IPS-18c (cell line): ENCODE data around the gene SH3BP4.
"Not testable (repeated sequence)": the region's sequence is repeated elsewhere in the genome, so short reads cannot be mapped to it uniquely, and the experiment has no call there.

Experiments
- H3K4me3 ChIP-seq: 2 replicates; pipeline ENCODE4 v1.7.0; 2013; ENCODE audit warnings: low read depth, mild to moderate bottlenecking, low read length, moderate library complexity; ENCODE audit not compliant: insufficient read depth
- H3K9me3 ChIP-seq: one replicate; pipeline ENCODE4 v1.6.1; 2013; ENCODE audit warnings: mild to moderate bottlenecking, low read length, moderate library complexity; ENCODE audit not compliant: control insufficient read depth, insufficient read depth

Gene SH3BP4

GRCh38 chr2:235050980-235051351 is 99.1 kb downstream of the SH3BP4 start:
- no peak overlapping the region for H3K4me3 ChIP-seq
- H3K9me3 ChIP-seq = no peaks in the 10 kb centered on the region

- H3K4me3 ChIP-seq = no peak overlapping the region
- H3K9me3 ChIP-seq = no peaks in the 10 kb centered on the region
These were observed 99.8 kb downstream of the SH3BP4 start for GRCh38 chr2:235051436-235052260.

- H3K9me3 ChIP-seq = no peaks in the 10 kb centered on the region
These were observed 100.9 kb downstream of the SH3BP4 start for GRCh38 chr2:235052514-235053354.

GRCh38 chr2:235053651-235054050 is 101.8 kb downstream of the SH3BP4 start:
- Histone ChIP-seq H3K9me3 (no peaks in the 10 kb centered on the region), H3K4me3 (no peak overlapping the region)

More at GRCh38 chr2:235052514-235053354, 100.9 kb downstream of the SH3BP4 start:
- H3K4me3 ChIP-seq = no peak overlapping the region

GRCh38 chr2:235054475-235054874 is 102.7 kb downstream of the SH3BP4 start:
- Histone ChIP-seq H3K9me3 (no peaks in the 10 kb centered on the region), H3K4me3 (no peak overlapping the region)

- H3K9me3 ChIP-seq = no peaks in the 10 kb centered on the region
- no peak overlapping the region for H3K4me3 ChIP-seq
These were observed 103.1 kb downstream of the SH3BP4 start for GRCh38 chr2:235054919-235055318.

- no peaks in the 10 kb centered on the region for H3K9me3 ChIP-seq
- no peak overlapping the region for H3K4me3 ChIP-seq
These were observed 104.2 kb downstream of the SH3BP4 start for GRCh38 chr2:235055891-235056516.

GRCh38 chr2:235056768-235057167 is 105.0 kb downstream of the SH3BP4 start:
- Histone ChIP-seq H3K4me3 (no peak overlapping the region), H3K9me3 (no peaks in the 10 kb centered on the region)

- not testable (repeated sequence) for H3K4me3 ChIP-seq, H3K9me3 ChIP-seq
These were observed 105.8 kb downstream of the SH3BP4 start for GRCh38 chr2:235057616-235058015.

GRCh38 chr2:235059161-235059560 is 107.3 kb downstream of the SH3BP4 start:
- Histone ChIP-seq H3K4me3 (no peak overlapping the region), H3K9me3 (no peaks in the 10 kb centered on the region)

- H3K4me3 ChIP-seq = no peak overlapping the region
- H3K9me3 ChIP-seq = no peaks in the 10 kb centered on the region
These were observed 109.8 kb downstream of the SH3BP4 start for GRCh38 chr2:235061656-235062055.

GRCh38 chr2:235063471-235063961 is 111.7 kb downstream of the SH3BP4 start:
- Histone ChIP-seq H3K9me3 (no peaks in the 10 kb centered on the region), H3K4me3 (no peak overlapping the region)

- Histone ChIP-seq H3K9me3 (no peaks in the 10 kb centered on the region), H3K4me3 (no peak overlapping the region)
These were observed 113.2 kb downstream of the SH3BP4 start for GRCh38 chr2:235064976-235065375.

GRCh38 chr2:235066490-235066889 is 114.7 kb downstream of the SH3BP4 start:
- no peak overlapping the region for H3K4me3 ChIP-seq
- H3K9me3 ChIP-seq = no peaks in the 10 kb centered on the region

- H3K9me3 ChIP-seq = no peaks in the 10 kb centered on the region
These were observed 115.1 kb downstream of the SH3BP4 start for GRCh38 chr2:235066895-235067294.

GRCh38 chr2:235068701-235069100 is 116.9 kb downstream of the SH3BP4 start:
- H3K9me3 ChIP-seq = no peaks in the 10 kb centered on the region
- H3K4me3 ChIP-seq = no peak overlapping the region

More at GRCh38 chr2:235066895-235067294, 115.1 kb downstream of the SH3BP4 start:
- no peak overlapping the region for H3K4me3 ChIP-seq

- H3K4me3 ChIP-seq = no peak overlapping the region; the same call in 1 of the 2 replicates
- no peaks in the 10 kb centered on the region for H3K9me3 ChIP-seq
These were observed 118.4 kb downstream of the SH3BP4 start for GRCh38 chr2:235070063-235070706.
